Testis (tissue), 2 donors: Measurements from ENCODE around the gene L1CAM.

Experiments
- POLR2A ChIP-seq: fragments of 450-650 bp; IDR thresholded peaks from one replicate; pipeline ENCODE4 v1.6.1; 2017; ENCODE audit warnings: antibody characterized with exemption, mild to moderate bottlenecking, moderate library complexity
- TF ChIP-seq, protein P1 (sequence below), 3 experiments: fragments of 450-650 bp in 2 of 3; fragments of 200-600 bp in 1 of 3; sonication (generic) in 1 of 3; IDR thresholded peaks; one replicate each; pipeline ENCODE4 v1.5.1; 2016 to 2019; ENCODE audit warnings: antibody characterized with exemption in 3 of 3, mild to moderate bottlenecking in 2 of 3, moderate library complexity in 1 of 3

DNA sequence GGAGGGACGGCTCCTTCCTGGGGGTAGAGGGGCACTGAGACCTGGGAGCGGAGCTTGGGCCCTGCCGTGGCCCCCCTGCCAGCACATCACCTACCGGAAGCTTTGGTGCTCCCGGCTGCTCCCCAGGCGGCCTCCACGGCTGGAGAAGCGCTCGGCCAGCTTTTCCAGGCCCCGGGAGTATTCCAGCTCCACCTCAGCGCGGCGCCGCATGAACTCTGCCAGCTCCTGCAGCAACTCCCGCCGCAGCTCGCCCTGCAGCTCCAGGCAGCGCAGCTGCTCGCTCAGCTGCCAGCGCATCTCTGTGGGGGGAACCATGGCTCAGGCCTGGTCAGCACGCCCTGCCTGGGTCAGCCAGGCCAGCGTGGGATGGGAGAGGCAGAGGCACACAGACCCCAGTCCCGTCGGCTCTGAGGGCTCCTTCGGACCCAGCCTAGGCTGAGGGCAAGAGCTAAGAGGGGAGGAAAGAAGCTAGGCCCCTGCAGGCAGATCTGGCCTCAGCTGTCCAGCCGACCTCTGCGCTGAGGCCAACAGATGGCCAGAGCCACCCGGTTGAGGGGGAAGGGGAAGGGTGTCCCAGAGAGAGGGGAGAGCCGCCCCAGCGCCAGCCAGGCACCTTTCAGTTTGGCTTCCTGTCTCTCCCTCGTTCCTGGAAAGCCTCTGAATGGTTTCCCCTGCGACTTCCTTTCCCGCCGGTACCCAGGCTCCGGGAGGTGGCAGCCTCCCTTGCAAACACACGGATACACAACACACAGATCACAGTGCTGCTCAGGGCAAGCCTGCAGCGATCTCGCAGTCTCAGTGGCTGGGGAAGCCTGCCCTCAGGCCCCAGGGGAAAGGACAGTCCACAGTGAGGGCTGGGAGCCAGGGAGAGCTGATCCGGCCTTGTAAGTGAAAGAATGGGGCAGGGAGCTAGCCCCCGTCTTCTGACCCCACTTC lies 35.8 kb upstream of the L1CAM start:
- no peak for TF ChIP-seq POLR2A
- TF ChIP-seq, protein P1, sequence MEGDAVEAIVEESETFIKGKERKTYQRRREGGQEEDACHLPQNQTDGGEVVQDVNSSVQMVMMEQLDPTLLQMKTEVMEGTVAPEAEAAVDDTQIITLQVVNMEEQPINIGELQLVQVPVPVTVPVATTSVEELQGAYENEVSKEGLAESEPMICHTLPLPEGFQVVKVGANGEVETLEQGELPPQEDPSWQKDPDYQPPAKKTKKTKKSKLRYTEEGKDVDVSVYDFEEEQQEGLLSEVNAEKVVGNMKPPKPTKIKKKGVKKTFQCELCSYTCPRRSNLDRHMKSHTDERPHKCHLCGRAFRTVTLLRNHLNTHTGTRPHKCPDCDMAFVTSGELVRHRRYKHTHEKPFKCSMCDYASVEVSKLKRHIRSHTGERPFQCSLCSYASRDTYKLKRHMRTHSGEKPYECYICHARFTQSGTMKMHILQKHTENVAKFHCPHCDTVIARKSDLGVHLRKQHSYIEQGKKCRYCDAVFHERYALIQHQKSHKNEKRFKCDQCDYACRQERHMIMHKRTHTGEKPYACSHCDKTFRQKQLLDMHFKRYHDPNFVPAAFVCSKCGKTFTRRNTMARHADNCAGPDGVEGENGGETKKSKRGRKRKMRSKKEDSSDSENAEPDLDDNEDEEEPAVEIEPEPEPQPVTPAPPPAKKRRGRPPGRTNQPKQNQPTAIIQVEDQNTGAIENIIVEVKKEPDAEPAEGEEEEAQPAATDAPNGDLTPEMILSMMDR (IDR thresholded peaks at IDR 0.05) = no peak
